Measurements from ENCODE around the gene DMD. TPM values are rescaled to one million over a fixed set of nuclear protein-coding genes. Genes with fewer than 3 reads are reported as not detected.

Gene DMD
- total RNA-seq, 1 experiment from 2014 or later = 2.2 TPM

DNA sequence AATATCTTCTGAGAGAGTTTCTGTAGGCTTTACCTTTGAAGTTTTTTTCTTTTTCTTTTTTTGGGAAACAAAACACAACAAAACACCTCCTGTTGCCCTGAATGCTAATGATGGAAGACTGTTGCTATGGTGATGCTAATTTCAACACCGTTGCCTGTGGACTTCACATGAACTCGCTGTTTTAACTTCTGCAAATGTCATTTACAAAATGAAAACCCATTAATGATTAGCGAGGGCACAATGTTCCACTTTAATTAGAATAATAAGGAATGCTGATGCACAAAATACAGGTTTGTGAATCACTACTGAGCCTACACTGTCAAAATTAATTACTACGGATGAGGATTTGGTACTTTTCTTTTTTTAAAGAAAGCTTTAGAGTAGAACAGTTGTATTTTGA is 1912.4 kb downstream of the DMD start:
- H3K27me3 ChIP-seq (ENCODE audit: control insufficient read depth, insufficient read depth, low read length) = no peaks in the 10 kb centered on the region
- ATAC-seq = no peak
- no peaks in the 10 kb centered on the region for H3K4me1 ChIP-seq (ENCODE audit: control insufficient read depth, insufficient read depth, low read length)
- TF ChIP-seq, protein P1, sequence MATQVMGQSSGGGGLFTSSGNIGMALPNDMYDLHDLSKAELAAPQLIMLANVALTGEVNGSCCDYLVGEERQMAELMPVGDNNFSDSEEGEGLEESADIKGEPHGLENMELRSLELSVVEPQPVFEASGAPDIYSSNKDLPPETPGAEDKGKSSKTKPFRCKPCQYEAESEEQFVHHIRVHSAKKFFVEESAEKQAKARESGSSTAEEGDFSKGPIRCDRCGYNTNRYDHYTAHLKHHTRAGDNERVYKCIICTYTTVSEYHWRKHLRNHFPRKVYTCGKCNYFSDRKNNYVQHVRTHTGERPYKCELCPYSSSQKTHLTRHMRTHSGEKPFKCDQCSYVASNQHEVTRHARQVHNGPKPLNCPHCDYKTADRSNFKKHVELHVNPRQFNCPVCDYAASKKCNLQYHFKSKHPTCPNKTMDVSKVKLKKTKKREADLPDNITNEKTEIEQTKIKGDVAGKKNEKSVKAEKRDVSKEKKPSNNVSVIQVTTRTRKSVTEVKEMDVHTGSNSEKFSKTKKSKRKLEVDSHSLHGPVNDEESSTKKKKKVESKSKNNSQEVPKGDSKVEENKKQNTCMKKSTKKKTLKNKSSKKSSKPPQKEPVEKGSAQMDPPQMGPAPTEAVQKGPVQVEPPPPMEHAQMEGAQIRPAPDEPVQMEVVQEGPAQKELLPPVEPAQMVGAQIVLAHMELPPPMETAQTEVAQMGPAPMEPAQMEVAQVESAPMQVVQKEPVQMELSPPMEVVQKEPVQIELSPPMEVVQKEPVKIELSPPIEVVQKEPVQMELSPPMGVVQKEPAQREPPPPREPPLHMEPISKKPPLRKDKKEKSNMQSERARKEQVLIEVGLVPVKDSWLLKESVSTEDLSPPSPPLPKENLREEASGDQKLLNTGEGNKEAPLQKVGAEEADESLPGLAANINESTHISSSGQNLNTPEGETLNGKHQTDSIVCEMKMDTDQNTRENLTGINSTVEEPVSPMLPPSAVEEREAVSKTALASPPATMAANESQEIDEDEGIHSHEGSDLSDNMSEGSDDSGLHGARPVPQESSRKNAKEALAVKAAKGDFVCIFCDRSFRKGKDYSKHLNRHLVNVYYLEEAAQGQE (IDR thresholded peaks at IDR 0.05; ENCODE audit: insufficient read depth in 1 of 2, low read depth in 2 of 2, low read length in 1 of 2) = no peak
- no peak for TF ChIP-seq POLR2AphosphoS5 (IDR thresholded peaks at IDR 0.05; ENCODE audit: low read depth, low read length)
- H3K4me3 ChIP-seq (ENCODE audit: low read depth in 2 of 2, low read length in 2 of 2) = no peak overlapping the region
- intact Hi-C loops (cut with micrococcal nuclease; ENCODE audit: unreplicated experiment) = no loop called here
- in situ Hi-C loops (cut with HindIII; ENCODE audit: low pct_unique_long_range_greater_than_20kb, low sequenced_read_pairs) = no loop called here
- no peaks in the 10 kb centered on the region for H3K36me3 ChIP-seq (ENCODE audit: control insufficient read depth, insufficient read depth, low read length)
- CTCF ChIA-PET = no interaction called here
- DNase-seq (ENCODE audit: low read depth, low spot score) = no peak
- H3K9me3 ChIP-seq (ENCODE audit: control insufficient read depth, insufficient read depth, low read depth, low read length) = no peaks in the 10 kb centered on the region
- POLR2A ChIA-PET = no interaction called here
- no TSS peak for BruUV-seq (replicated peaks)
- no peak overlapping the region for H3K27ac ChIP-seq (ENCODE audit: low read length)

DNA sequence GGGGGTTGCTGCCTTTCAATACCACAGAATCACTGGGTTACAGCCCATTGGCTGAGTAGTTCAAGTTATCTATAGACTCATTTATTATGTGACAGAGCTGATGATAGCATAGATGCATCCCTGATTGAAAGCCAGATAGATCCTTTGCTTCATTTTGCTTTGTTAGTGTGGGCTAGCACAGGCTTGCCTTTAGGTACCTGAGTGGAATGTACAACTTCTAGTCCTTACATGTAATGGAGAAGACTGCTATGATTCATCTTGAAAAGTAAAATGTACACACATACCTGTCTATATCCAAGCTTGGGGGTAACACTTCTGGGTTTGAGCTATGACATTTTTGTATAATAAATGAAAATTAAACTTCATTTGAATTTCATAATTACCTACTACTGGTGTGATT is 1913.5 kb downstream of the DMD start:
- ChIA-PET POLR2A (no interaction called here), CTCF (no interaction called here)
- ATAC-seq (no peak), DNase-seq (ENCODE audit: low read depth, low spot score) (no peak)
- H3K27ac ChIP-seq (ENCODE audit: low read length) = no peak overlapping the region
- H3K9me3 ChIP-seq (ENCODE audit: control insufficient read depth, insufficient read depth, low read depth, low read length) = no peaks in the 10 kb centered on the region
- BruUV-seq (replicated peaks) = no TSS peak
- H3K4me3 ChIP-seq (ENCODE audit: low read depth in 2 of 2, low read length in 2 of 2) = no peak overlapping the region
- intact Hi-C loops (cut with micrococcal nuclease; ENCODE audit: unreplicated experiment) (no loop called here), in situ Hi-C loops (cut with HindIII; ENCODE audit: low pct_unique_long_range_greater_than_20kb, low sequenced_read_pairs) (no loop called here)
- no peaks in the 10 kb centered on the region for H3K36me3 ChIP-seq (ENCODE audit: control insufficient read depth, insufficient read depth, low read length)
- TF ChIP-seq TCF7L2 (IDR thresholded peaks at IDR 0.05; ENCODE audit: low read depth, low read length) = no peak
- TF ChIP-seq POLR2AphosphoS5 (IDR thresholded peaks at IDR 0.05; ENCODE audit: low read depth, low read length) = no peak
- H3K27me3 ChIP-seq (ENCODE audit: control insufficient read depth, insufficient read depth, low read length) = no peaks in the 10 kb centered on the region
- H3K4me1 ChIP-seq (ENCODE audit: control insufficient read depth, insufficient read depth, low read length) = no peaks in the 10 kb centered on the region

DNA sequence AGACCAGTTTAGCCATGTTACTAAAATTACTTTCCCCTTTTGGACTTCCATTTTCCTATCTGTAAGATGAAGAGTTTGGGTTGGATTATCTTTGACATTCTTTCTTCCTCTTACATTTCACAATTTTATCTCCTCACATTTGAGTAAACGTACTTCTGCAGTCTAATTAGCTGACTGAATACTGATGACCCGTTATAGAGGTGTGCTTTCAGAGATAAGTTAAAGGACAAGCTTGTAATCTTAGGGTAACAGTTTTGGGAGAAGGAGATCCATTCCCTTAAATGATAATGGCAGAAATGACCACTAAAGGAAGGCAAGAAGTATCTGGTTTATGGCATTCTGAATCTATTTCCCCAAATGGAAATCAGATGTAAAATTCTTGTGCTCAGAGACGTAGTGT is 1916.9 kb downstream of the DMD start:
- no peak for TF ChIP-seq TCF7L2 (IDR thresholded peaks at IDR 0.05; ENCODE audit: low read depth, low read length)
- no peak for TF ChIP-seq SIN3A (IDR thresholded peaks at IDR 0.05; ENCODE audit: borderline replicate concordance, insufficient read depth, low read depth, low read length)
- TF ChIP-seq CTCF (IDR thresholded peaks at IDR 0.05) = no peak
- TF ChIP-seq, protein P1 (IDR thresholded peaks at IDR 0.05; ENCODE audit: insufficient read depth in 1 of 2, low read depth in 2 of 2, low read length in 1 of 2) = no peak
- no peak for TF ChIP-seq POLR2AphosphoS5 (IDR thresholded peaks at IDR 0.05; ENCODE audit: low read depth, low read length)
- H3K27ac ChIP-seq (ENCODE audit: low read length) = no peak overlapping the region
- in situ Hi-C loops (cut with HindIII; ENCODE audit: low pct_unique_long_range_greater_than_20kb, low sequenced_read_pairs) (no loop called here), intact Hi-C loops (cut with micrococcal nuclease; ENCODE audit: unreplicated experiment) (no loop called here)
- ChIA-PET CTCF (no interaction called here), POLR2A (no interaction called here)
- no TSS peak for BruUV-seq (replicated peaks)
- no peaks in the 10 kb centered on the region for H3K36me3 ChIP-seq (ENCODE audit: control insufficient read depth, insufficient read depth, low read length)
- ATAC-seq (no peak), DNase-seq (ENCODE audit: low read depth, low spot score) (no peak)
- no peaks in the 10 kb centered on the region for H3K9me3 ChIP-seq (ENCODE audit: control insufficient read depth, insufficient read depth, low read depth, low read length)
- no peaks in the 10 kb centered on the region for H3K27me3 ChIP-seq (ENCODE audit: control insufficient read depth, insufficient read depth, low read length)
- H3K4me1 ChIP-seq (ENCODE audit: control insufficient read depth, insufficient read depth, low read length) = no peaks in the 10 kb centered on the region
- H3K4me3 ChIP-seq (ENCODE audit: low read depth in 2 of 2, low read length in 2 of 2) = no peak overlapping the region

Data from Panc1 (cell line).